Measurements from ENCODE around the gene MARK3. TPM values are rescaled to one million over a fixed set of nuclear protein-coding genes. Genes with fewer than 3 reads are reported as not detected.

The MARK3 gene
- total RNA-seq, 1 donor from 2014 or later, result 123 TPM

GRCh38 chr14:103456167-103456835, 71.1 kb downstream of the MARK3 start:
- intact Hi-C loops (cut with DNase I), result no loop called here
- no peak for ATAC-seq
- no peak for DNase-seq (ENCODE audit: missing footprints)

GRCh38 chr14:103460415-103460814, 75.2 kb downstream of the MARK3 start:
- ATAC-seq, result no peak
- no peak for DNase-seq (ENCODE audit: missing footprints)
- intact Hi-C loops (cut with DNase I), result no loop called here

DNA sequence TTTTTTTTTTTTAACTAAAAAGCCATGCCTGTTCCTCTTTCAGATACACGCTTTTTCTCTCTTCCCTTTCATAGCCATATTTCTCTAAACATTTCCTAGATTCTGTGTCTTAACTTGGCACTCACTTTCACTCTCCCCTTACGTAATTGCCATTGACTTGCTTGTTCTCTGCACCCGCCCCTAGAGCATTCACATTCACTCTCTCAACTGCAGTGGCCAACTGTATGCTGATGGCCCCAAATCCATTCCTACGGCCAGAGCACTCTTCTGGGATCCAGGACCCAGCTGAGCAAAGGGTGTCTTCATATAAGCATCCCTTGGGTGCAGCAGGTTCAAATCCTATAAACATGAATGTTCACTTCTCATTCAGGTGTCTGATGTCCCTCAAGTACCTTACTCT, 77.9 kb downstream of the MARK3 start:
- no peak for DNase-seq (ENCODE audit: missing footprints)
- intact Hi-C loops (cut with DNase I), result no loop called here
- no peak for ATAC-seq

GRCh38 chr14:103463851-103464250, 78.6 kb downstream of the MARK3 start:
- intact Hi-C loops (cut with DNase I), result no loop called here
- ATAC-seq, result no peak
- no peak for DNase-seq (ENCODE audit: missing footprints)

GRCh38 chr14:103472939-103473338, 87.7 kb downstream of the MARK3 start:
- DNase-seq (ENCODE audit: missing footprints) (no peak), ATAC-seq (no peak)
- intact Hi-C loops (cut with DNase I), result no loop called here

- DNase-seq (ENCODE audit: missing footprints), result no peak
- intact Hi-C loops (cut with DNase I), result loop anchor here (5.0 kb wide), 1 partner anchor 133 kb away; no protein-coding TSS in a partner anchor
- ATAC-seq, result no peak
These were observed 89.7 kb downstream of the MARK3 start for GRCh38 chr14:103474893-103475292.

DNA sequence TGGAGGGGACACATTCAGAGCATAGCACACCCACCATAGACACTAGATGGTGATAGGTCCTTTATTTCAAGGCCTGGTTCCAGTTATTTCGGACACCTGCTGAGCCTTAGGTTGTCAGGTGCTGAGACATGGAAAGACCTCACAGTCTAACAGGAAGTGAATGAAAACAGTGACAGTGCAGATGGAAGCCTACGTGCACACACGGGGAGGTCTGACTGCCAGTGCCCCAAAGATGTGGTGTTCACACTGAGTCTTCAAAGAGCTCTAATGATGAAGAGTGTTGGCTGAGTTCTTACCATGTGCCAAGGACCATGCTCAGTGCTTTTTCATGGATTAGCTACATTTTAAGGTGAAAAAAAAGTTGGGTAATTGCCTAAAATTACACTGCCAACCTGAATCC, 90.8 kb downstream of the MARK3 start:
- intact Hi-C loops (cut with DNase I), result loop anchor here (5.0 kb wide), 1 partner anchor 134 kb away; no protein-coding TSS in a partner anchor
- ATAC-seq (no peak), DNase-seq (ENCODE audit: missing footprints) (no peak)

DNA sequence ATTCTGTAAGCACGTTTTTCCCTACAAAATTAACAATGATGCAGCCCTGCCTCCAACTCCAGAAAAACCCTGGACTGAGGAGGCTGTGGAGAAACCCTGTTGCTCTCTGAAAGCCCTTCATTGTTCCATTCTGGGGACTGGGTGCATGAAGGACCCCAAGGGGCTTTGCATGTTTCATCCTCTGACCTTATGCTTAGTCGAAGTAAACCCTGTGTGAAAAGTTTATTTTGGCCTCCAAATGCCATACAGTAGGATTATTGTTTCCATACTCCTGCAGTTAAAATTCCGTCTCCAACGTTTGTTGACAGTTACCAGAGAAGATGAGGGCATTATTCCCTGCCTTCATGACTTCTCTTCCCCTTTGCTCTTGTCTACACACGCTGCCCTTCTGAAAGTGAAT, 91.4 kb downstream of the MARK3 start:
- DNase-seq (ENCODE audit: missing footprints) (no peak), ATAC-seq (no peak)
- intact Hi-C loops (cut with DNase I), result loop anchor here (5.0 kb wide), 1 partner anchor 134 kb away; no protein-coding TSS in a partner anchor

GRCh38 chr14:103480595-103480994, 95.4 kb downstream of the MARK3 start:
- intact Hi-C loops (cut with DNase I), result no loop called here
- DNase-seq (ENCODE audit: missing footprints) (no peak), ATAC-seq (no peak)

GRCh38 chr14:103483600-103483999, 98.4 kb downstream of the MARK3 start:
- intact Hi-C loops (cut with DNase I), result no loop called here
- DNase-seq (ENCODE audit: missing footprints) (no peak), ATAC-seq (no peak)

GRCh38 chr14:103485504-103485903, 100.3 kb downstream of the MARK3 start:
- intact Hi-C loops (cut with DNase I), result no loop called here
- ATAC-seq (no peak), DNase-seq (ENCODE audit: missing footprints) (no peak)

- ATAC-seq (no peak), DNase-seq (ENCODE audit: missing footprints) (no peak)
- intact Hi-C loops (cut with DNase I), result no loop called here
These were observed 102.9 kb downstream of the MARK3 start for GRCh38 chr14:103488071-103488470.

- ATAC-seq (no peak), DNase-seq (ENCODE audit: missing footprints) (no peak)
- intact Hi-C loops (cut with DNase I), result no loop called here
These were observed 103.7 kb downstream of the MARK3 start for GRCh38 chr14:103488960-103489359.

DNA sequence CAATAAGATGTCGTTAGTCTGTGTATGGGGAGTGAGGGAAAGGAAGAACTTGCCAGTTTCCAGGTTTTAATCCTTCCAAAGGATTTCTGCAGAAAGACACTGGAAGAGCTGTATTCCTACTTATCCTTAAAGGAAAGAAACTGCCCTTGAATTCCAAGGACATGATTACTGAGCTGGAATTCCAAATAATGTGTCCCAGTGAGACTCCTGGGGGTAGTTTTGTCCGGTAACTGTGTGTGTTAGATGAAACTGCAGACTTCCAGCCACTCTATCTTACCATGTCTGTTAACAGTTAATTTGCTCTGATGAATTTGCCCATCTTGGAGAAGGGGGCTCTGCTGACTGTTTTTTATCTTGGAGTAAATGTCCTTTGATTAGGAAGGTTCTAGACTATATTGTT, 104.4 kb downstream of the MARK3 start:
- DNase-seq (ENCODE audit: missing footprints) (no peak), ATAC-seq (no peak)
- intact Hi-C loops (cut with DNase I), result no loop called here

DNA sequence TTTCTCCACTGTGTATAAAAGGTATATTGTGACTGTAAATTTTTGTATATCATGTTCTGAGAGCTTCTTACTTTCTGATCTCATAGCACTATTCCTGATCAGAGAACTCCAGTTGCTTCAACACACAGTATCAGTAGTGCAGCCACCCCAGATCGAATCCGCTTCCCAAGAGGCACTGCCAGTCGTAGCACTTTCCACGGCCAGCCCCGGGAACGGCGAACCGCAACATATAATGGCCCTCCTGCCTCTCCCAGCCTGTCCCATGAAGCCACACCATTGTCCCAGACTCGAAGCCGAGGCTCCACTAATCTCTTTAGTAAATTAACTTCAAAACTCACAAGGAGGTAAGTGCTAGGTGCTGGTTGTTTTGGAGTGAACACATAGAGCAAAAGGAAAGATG, 106.5 kb downstream of the MARK3 start:
- ATAC-seq, result no peak
- DNase-seq (ENCODE audit: missing footprints), result no peak
- intact Hi-C loops (cut with DNase I), result no loop called here

GRCh38 chr14:103492156-103492925, 107.1 kb downstream of the MARK3 start:
- intact Hi-C loops (cut with DNase I), result no loop called here
- DNase-seq (ENCODE audit: missing footprints) (no peak), ATAC-seq (no peak)

DNA sequence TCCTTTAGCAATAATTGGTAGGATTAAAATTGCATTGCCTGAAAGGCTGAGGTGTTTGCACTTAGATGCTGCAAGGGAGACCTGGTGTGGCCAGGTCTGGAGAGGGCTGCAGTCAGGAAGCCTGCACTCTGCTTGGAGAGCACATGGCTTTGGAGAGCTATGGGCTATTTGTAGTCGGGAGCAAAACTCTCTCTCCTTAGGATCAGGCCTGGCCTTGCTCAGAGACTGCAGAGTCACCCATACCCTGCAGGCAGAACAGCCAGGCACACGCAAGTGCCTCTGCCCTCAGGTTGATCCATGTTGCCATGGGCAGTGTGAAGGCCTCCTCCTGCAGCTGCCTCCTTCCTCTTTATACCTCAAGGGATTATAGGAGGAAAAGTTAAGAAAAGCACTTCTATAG, 110.6 kb downstream of the MARK3 start:
- ATAC-seq, result peak; percentile 30
- DNase-seq (ENCODE audit: missing footprints), result no peak
- intact Hi-C loops (cut with DNase I), result no loop called here

GRCh38 chr14:103496776-103497175, 111.6 kb downstream of the MARK3 start:
- intact Hi-C loops (cut with DNase I), result no loop called here
- ATAC-seq (no peak), DNase-seq (ENCODE audit: missing footprints) (no peak)

GRCh38 chr14:103499709-103500108, 114.5 kb downstream of the MARK3 start:
- DNase-seq (ENCODE audit: missing footprints) (no peak), ATAC-seq (no peak)
- intact Hi-C loops (cut with DNase I), result loop anchor here (1.0 kb wide), 1 partner anchor 47 kb away; no protein-coding TSS in a partner anchor

All from Right ventricle myocardium inferior (tissue), 1 donor.